ENCODE data around the gene DTWD2.

DNA sequence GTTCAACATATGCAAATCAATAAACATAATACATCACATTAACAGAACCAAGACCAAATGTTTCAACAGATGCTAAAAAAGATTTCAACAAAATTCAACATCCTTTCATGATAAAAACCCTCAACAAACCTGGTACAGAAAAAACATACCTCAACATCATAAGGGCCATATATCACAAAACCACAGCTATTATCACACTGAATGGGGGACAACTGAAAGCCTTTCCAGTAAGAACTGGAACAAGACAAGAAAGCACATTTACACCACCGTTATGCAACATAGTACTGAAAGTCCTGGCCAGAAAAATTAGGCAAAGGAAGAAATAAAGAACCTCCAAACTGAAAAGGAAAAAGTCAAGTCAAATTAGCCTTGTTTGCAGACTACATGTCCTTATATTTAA, 93.6 kb downstream of the DTWD2 start:
- TF ChIP-seq, protein P1, sequence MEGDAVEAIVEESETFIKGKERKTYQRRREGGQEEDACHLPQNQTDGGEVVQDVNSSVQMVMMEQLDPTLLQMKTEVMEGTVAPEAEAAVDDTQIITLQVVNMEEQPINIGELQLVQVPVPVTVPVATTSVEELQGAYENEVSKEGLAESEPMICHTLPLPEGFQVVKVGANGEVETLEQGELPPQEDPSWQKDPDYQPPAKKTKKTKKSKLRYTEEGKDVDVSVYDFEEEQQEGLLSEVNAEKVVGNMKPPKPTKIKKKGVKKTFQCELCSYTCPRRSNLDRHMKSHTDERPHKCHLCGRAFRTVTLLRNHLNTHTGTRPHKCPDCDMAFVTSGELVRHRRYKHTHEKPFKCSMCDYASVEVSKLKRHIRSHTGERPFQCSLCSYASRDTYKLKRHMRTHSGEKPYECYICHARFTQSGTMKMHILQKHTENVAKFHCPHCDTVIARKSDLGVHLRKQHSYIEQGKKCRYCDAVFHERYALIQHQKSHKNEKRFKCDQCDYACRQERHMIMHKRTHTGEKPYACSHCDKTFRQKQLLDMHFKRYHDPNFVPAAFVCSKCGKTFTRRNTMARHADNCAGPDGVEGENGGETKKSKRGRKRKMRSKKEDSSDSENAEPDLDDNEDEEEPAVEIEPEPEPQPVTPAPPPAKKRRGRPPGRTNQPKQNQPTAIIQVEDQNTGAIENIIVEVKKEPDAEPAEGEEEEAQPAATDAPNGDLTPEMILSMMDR (conservative IDR thresholded peaks at IDR 0.05; ENCODE audit: low read depth, low read length): no peak
- TF ChIP-seq POLR2A (IDR thresholded peaks at IDR 0.05; ENCODE audit: low read depth, low read length): no peak
- TF ChIP-seq CEBPB (IDR thresholded peaks at IDR 0.05; ENCODE audit: low read depth, low read length): no peak
- TF ChIP-seq, protein P2, sequence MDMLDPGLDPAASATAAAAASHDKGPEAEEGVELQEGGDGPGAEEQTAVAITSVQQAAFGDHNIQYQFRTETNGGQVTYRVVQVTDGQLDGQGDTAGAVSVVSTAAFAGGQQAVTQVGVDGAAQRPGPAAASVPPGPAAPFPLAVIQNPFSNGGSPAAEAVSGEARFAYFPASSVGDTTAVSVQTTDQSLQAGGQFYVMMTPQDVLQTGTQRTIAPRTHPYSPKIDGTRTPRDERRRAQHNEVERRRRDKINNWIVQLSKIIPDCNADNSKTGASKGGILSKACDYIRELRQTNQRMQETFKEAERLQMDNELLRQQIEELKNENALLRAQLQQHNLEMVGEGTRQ (IDR thresholded peaks at IDR 0.05; ENCODE audit: low read depth, low read length): no peak
- no peak for TF ChIP-seq MAZ (IDR thresholded peaks at IDR 0.05; ENCODE audit: borderline replicate concordance, low read depth, low read length)
- no peak for TF ChIP-seq RAD21 (IDR thresholded peaks at IDR 0.05; ENCODE audit: low read length)
- TF ChIP-seq CHD1 (IDR thresholded peaks at IDR 0.05; ENCODE audit: low read depth, low read length): no peak
- TF ChIP-seq MXI1 (IDR thresholded peaks at IDR 0.05; ENCODE audit: borderline replicate concordance, low read depth, low read length): no peak
- no peak for TF ChIP-seq RCOR1 (IDR thresholded peaks at IDR 0.05; ENCODE audit: insufficient replicate concordance, low read length)
- no peak for TF ChIP-seq RFX5 (IDR thresholded peaks at IDR 0.05; ENCODE audit: low read depth, low read length)
- TF ChIP-seq BHLHE40 (IDR thresholded peaks at IDR 0.05; ENCODE audit: low read depth, low read length): no peak
- no peak for TF ChIP-seq NFE2L2 (IDR thresholded peaks at IDR 0.05; ENCODE audit: low read depth, low read length)
- no peak for TF ChIP-seq FOS (IDR thresholded peaks at IDR 0.05; ENCODE audit: low read depth, low read length)
